H1 (cell line): ENCODE results near the gene SLC35F1. TPM values are rescaled to one million over a fixed set of nuclear protein-coding genes. Genes with fewer than 3 reads are reported as not detected.

Experiments
- CTCF ChIA-PET: fragments of 300-600 bp; sonication (Branson Sonifier 250); formaldehyde crosslinking; loops from one replicate; lab custom pipeline; 2021; ENCODE audit not compliant: partially characterized antibody; lab: Charles Lee
- POLR2A ChIA-PET: fragments of 300-600 bp; sonication (Branson Sonifier 250); formaldehyde crosslinking; loops from one replicate; lab custom pipeline; 2021; ENCODE audit warnings: inconsistent platforms; ENCODE audit not compliant: partially characterized antibody; lab: Charles Lee
- DNase-seq, 2 experiments: peaks; one replicate each; pipeline versions ENCODE4 v3.0.0 to v3.0.0-alpha.2; 2010 to 2022; ENCODE audit warnings: low spot score in 2 of 2, low read depth in 1 of 2, mixed read lengths in 1 of 2
- FAIRE-seq: peaks from 2 replicates; lab custom pipeline; 2011; peaks lifted over from hg19 to GRCh38; lab: Jason Lieb, UNC
- H2AFZ ChIP-seq: 2 replicates; pipeline ENCODE4 v1.8.1; 2012; ENCODE audit warnings: low read length, inconsistent platforms
- H2AK5ac ChIP-seq: 2 replicates; pipeline ENCODE4 v1.6.1; 2013; ENCODE audit warnings: low read depth, low read length
- H2BK120ac ChIP-seq: replicated peaks from 2 replicates; pipeline ENCODE3; 2013; ENCODE audit warnings: low read depth, low read length, inconsistent platforms
- H2BK12ac ChIP-seq: 2 replicates; pipeline ENCODE4 v1.6.1; 2013; ENCODE audit warnings: low read depth, low read length
- H2BK15ac ChIP-seq: 2 replicates; pipeline ENCODE4 v1.6.1; 2013; ENCODE audit warnings: low read length
- H2BK20ac ChIP-seq: 2 replicates; pipeline ENCODE4 v1.6.1; 2013; ENCODE audit warnings: low read length
- H2BK5ac ChIP-seq: 2 replicates; pipeline ENCODE4 v1.6.1; 2013; ENCODE audit warnings: low read depth, low read length
- H3K14ac ChIP-seq: 2 replicates; pipeline ENCODE4 v1.6.1; 2013; ENCODE audit warnings: inconsistent platforms; ENCODE audit not compliant: insufficient read length
- H3K18ac ChIP-seq: 2 replicates; pipeline ENCODE4 v1.6.1; 2013; ENCODE audit warnings: low read length; ENCODE audit errors: extremely low read depth
- H3K23ac ChIP-seq: 2 replicates; pipeline ENCODE4 v1.6.1; 2013; ENCODE audit warnings: inconsistent platforms; ENCODE audit not compliant: insufficient read length
- H3K23me2 ChIP-seq: 2 replicates; pipeline ENCODE4 v1.6.1; 2013; ENCODE audit warnings: low read depth, low read length
- H3K27ac ChIP-seq: 2 replicates; pipeline ENCODE4 v1.6.1; 2011; ENCODE audit warnings: low read depth, low read length, inconsistent platforms
- H3K27me3 ChIP-seq, 4 experiments: replicated peaks in 1 of 4; 1 replicate in 1 of 4; 2 replicates in 3 of 4; pipeline versions ENCODE4 v1.6.1 to v1.8.1; 2011 to 2013; ENCODE audit warnings: low read length in 3 of 4, mild to moderate bottlenecking in 3 of 4, inconsistent platforms in 2 of 4, mixed read lengths in 2 of 4, moderate library complexity in 1 of 4; ENCODE audit not compliant: control insufficient read depth in 3 of 4, insufficient read depth in 3 of 4; ENCODE audit errors: extremely low read depth in 1 of 4
- H3K36me3 ChIP-seq, 4 experiments: 2 replicates each; pipeline versions ENCODE4 v1.6.1 to v1.8.1; 2011 to 2013; ENCODE audit warnings: mild to moderate bottlenecking in 4 of 4, low read length in 3 of 4, moderate library complexity in 2 of 4, control low read depth in 1 of 4, inconsistent platforms in 1 of 4; ENCODE audit not compliant: insufficient read depth in 4 of 4, control insufficient read depth in 2 of 4
- H3K4ac ChIP-seq: replicated peaks from 2 replicates; pipeline ENCODE3; 2013; ENCODE audit warnings: low read length, low read depth, mixed read lengths, inconsistent platforms; ENCODE audit not compliant: insufficient read length
- H3K4me1 ChIP-seq, 4 experiments: replicated peaks in 1 of 4; 1 replicate in 1 of 4; 2 replicates in 3 of 4; pipeline versions ENCODE4 v1.6.1 to v1.8.1; 2011 to 2013; ENCODE audit warnings: low read length in 3 of 4, inconsistent platforms in 2 of 4, mixed read lengths in 1 of 4; ENCODE audit not compliant: insufficient read depth in 4 of 4, control insufficient read depth in 3 of 4
- H3K4me2 ChIP-seq, 2 experiments: 2 replicates each; pipeline versions ENCODE4 v1.6.1 to v1.8.1; 2011 to 2013; ENCODE audit warnings: low read depth in 2 of 2, low read length in 2 of 2, control low read depth in 1 of 2, inconsistent platforms in 1 of 2, mild to moderate bottlenecking in 1 of 2; ENCODE audit not compliant: insufficient read depth in 1 of 2
- H3K4me3 ChIP-seq, 4 experiments: fragments of 200-600, 300-600 bp in 1 of 4; sonication (generic), shearing (Covaris generic), sonication (Bioruptor Twin) in 1 of 4; 2 replicates each; pipeline versions ENCODE4 v1.5.1 to v1.8.1; 2011 to 2016; ENCODE audit warnings: low read length in 4 of 4, low read depth in 3 of 4, control low read depth in 2 of 4, inconsistent platforms in 2 of 4, mild to moderate bottlenecking in 2 of 4, mixed read lengths in 1 of 4, moderate library complexity in 1 of 4; ENCODE audit not compliant: insufficient read depth in 2 of 4; ENCODE audit errors: extremely low read depth in 1 of 4
- H3K56ac ChIP-seq: replicated peaks from 2 replicates; pipeline ENCODE3; 2013; ENCODE audit warnings: low read depth, mild to moderate bottlenecking, mixed read lengths, low read length, inconsistent platforms; ENCODE audit not compliant: insufficient read length
- H3K79me1 ChIP-seq: 2 replicates; pipeline ENCODE4 v1.6.1; 2013; ENCODE audit warnings: low read depth, low read length, control low read depth
- H3K79me2 ChIP-seq, 2 experiments: 2 replicates each; pipeline versions ENCODE4 v1.6.1 to v1.8.1; 2012 to 2013; ENCODE audit warnings: low read length in 2 of 2, mild to moderate bottlenecking in 2 of 2, inconsistent platforms in 1 of 2; ENCODE audit not compliant: insufficient read depth in 2 of 2, control insufficient read depth in 1 of 2
- H3K9ac ChIP-seq, 4 experiments: replicated peaks in 1 of 4; 1 replicate in 1 of 4; 2 replicates in 3 of 4; pipeline versions ENCODE4 v1.6.1 to v1.8.1; 2011 to 2013; ENCODE audit warnings: low read depth in 3 of 4, low read length in 3 of 4, control low read depth in 2 of 4, mild to moderate bottlenecking in 2 of 4, moderate library complexity in 2 of 4, inconsistent platforms in 1 of 4; ENCODE audit errors: extremely low read depth in 1 of 4
- H3K9me3 ChIP-seq, 2 experiments: 2 replicates each; pipeline versions ENCODE4 v1.6.1 to v1.8.1; 2012 to 2013; ENCODE audit warnings: mild to moderate bottlenecking in 2 of 2, moderate library complexity in 2 of 2, control low read depth in 1 of 2, inconsistent platforms in 1 of 2, low read depth in 1 of 2, low read length in 1 of 2, mixed read lengths in 1 of 2; ENCODE audit not compliant: insufficient read depth in 2 of 2
- H4K20me1 ChIP-seq, 2 experiments: replicated peaks in 1 of 2; 2 replicates each; pipeline versions ENCODE3 to v1.8.1; 2011 to 2013; ENCODE audit warnings: inconsistent platforms in 2 of 2, low read length in 2 of 2, mild to moderate bottlenecking in 1 of 2; ENCODE audit not compliant: insufficient read depth in 2 of 2, control insufficient read depth in 1 of 2
- H4K5ac ChIP-seq: 2 replicates; pipeline ENCODE4 v1.6.1; 2013; ENCODE audit warnings: low read length, low read depth, mixed read lengths, inconsistent platforms; ENCODE audit not compliant: insufficient read length
- H4K8ac ChIP-seq: 2 replicates; pipeline ENCODE4 v1.8.0; 2013; ENCODE audit warnings: mild to moderate bottlenecking, moderate library complexity, low read length, inconsistent platforms; ENCODE audit not compliant: insufficient read depth; ENCODE audit errors: extremely low read depth
- H4K91ac ChIP-seq: replicated peaks from 2 replicates; pipeline ENCODE3; 2013; ENCODE audit warnings: low read length, mixed read lengths, inconsistent platforms; ENCODE audit not compliant: insufficient read length
- BCL11A ChIP-seq, 2 experiments: IDR thresholded peaks; one replicate each; pipeline ENCODE4 v1.6.1; 2011; ENCODE audit warnings: low read depth in 2 of 2, low read length in 2 of 2, mild to moderate bottlenecking in 2 of 2
- CHD2 ChIP-seq: IDR thresholded peaks from 2 replicates; pipeline ENCODE4 v1.6.1; 2012; ENCODE audit warnings: low read length, improper control_type of control experiment
- EP300 ChIP-seq, 2 experiments: IDR thresholded peaks; 1 replicate in 1 of 2; 2 replicates in 1 of 2; pipeline ENCODE4 v1.6.1; 2011 to 2012; ENCODE audit warnings: low read depth in 2 of 2, low read length in 2 of 2, mild to moderate bottlenecking in 2 of 2, borderline replicate concordance in 1 of 2, inconsistent platforms in 1 of 2, moderate library complexity in 1 of 2
- RBBP5 ChIP-seq: IDR thresholded peaks from 2 replicates; pipeline ENCODE4 v1.7.1; 2012; ENCODE audit warnings: low read depth, mild to moderate bottlenecking, inconsistent platforms, low read length, moderate library complexity, borderline replicate concordance
- SRF ChIP-seq: IDR thresholded peaks from 2 replicates; pipeline ENCODE4 v1.6.1; 2011; ENCODE audit warnings: mild to moderate bottlenecking, low read depth, low read length, moderate library complexity
- SUZ12 ChIP-seq: fragments of 200-600 bp; sonication (generic); IDR thresholded peaks from 2 replicates; pipeline ENCODE4 v1.6.1; 2012; ENCODE audit warnings: mild to moderate bottlenecking, inconsistent platforms, low read length, moderate library complexity, mixed read lengths
- WGBS, 2 experiments: shearing (Covaris generic) in 1 of 2; methylation state at CpG; one replicate each; pipeline versions ENCODE4 v1.1.6 to v1.1.7; 2013 to 2015; ENCODE audit warnings: low lambda C conversion rate in 2 of 2, mixed read lengths in 2 of 2, inconsistent platforms in 1 of 2, low coverage in 1 of 2, missing lambda C conversion rate in 1 of 2; ENCODE audit not compliant: insufficient replicate concordance in 2 of 2, insufficient coverage in 1 of 2, insufficient read length in 1 of 2; ENCODE audit errors: extremely low coverage in 1 of 2, missing lambda C conversion rate in 1 of 2; 5-methylcytosine and 5-hydroxymethylcytosine counted together
- polyA plus RNA-seq, 7 experiments: library from polyadenylated mRNA; depleted of rRNA in 3 of 7; stranded (reverse) in 5 of 7; unstranded in 2 of 7; fragments of >200 nt in 5 of 7; fragments of 200-250 nt in 2 of 7; gene quantifications; 1 replicate in 5 of 7; 2 replicates in 1 of 7; 4 replicates in 1 of 7; pipeline versions ENCODE4 v1.2.1 to v1.2.3, GENCODE V29; 2011 to 2013; ENCODE audit warnings: missing spikeins in 2 of 7, mixed read lengths in 2 of 7
- total RNA-seq: library from RNA; stranded (reverse); fragmentation: NEBNext Ultra II Directional; extraction: Animal tissue kit (Norgen Biotek cat#: 25700); gene quantifications from 2 replicates; pipeline ENCODE4 v1.2.1, GENCODE V29; 2021
- TF ChIP-seq, protein P1 (sequence below): IDR thresholded peaks from 2 replicates; pipeline ENCODE4 v1.6.1; 2012; ENCODE audit warnings: low read length, inconsistent platforms

Gene SLC35F1
- total and polyA plus RNA-seq, 2 of the 8 experiments (the other 6 are each of a cell fraction or from before 2014, with no cell fraction given) = 7.0 to 10.0 TPM

DNA sequence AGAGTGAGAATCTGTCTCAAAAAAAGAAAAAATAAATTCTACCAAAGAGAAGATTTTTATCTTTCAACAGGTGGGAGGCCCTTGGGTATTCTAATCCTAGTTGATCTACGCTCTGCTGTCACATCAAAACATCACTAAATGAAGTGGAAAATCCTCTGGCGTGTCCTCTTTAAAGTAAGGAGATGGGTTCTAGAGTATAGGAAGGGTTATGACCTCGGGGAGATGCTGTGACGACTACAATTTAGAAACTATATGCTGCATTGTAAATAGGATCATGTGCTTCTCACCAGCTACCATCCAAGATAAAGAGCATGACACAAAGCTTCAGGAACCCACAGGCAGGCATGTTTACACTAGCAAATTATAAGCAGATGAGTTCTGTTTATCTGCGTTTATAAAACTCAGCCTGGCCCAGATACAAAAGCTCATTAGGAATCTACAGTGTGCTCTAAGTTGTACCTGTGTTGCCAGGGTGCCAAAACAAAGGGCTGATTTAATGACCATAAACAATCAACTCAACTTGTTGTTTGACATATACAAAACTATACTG is 443.9 kb downstream of the SLC35F1 start:
- POLR2A ChIA-PET = no interaction called here
- Histone ChIP-seq H2BK12ac (no peak overlapping the region), H4K91ac (no peak overlapping the region), H3K27ac (no peak overlapping the region), H3K27me3 (no peaks in the 10 kb centered on the region), H2AK5ac (no peak overlapping the region), H3K23ac (no peak overlapping the region), H3K9me3 (peaks cover 0 to 4% of the 10 kb centered on the region in 2 experiments; a peak in 1 of 4 replicates), H2BK15ac (no peak overlapping the region), H3K4me2 (no peak overlapping the region), H4K5ac (no peak overlapping the region), H3K14ac (no peak overlapping the region), H3K18ac (no peak overlapping the region), H3K9ac (no peak overlapping the region), H2BK5ac (no peak overlapping the region), H4K20me1 (no peaks in the 10 kb centered on the region), H3K79me2 (no peaks in the 10 kb centered on the region), H2BK20ac (no peak overlapping the region), H2AFZ (no peak overlapping the region), H3K4ac (no peak overlapping the region), H3K23me2 (no peaks in the 10 kb centered on the region), H3K79me1 (no peaks in the 10 kb centered on the region), H2BK120ac (no peak overlapping the region), H4K8ac (no peak overlapping the region), H3K36me3 (no peaks in the 10 kb centered on the region), H3K4me1 (no peaks in the 10 kb centered on the region), H3K4me3 (no peak overlapping the region), H3K56ac (no peak overlapping the region)
- FAIRE-seq (no peak), DNase-seq (no peak)
- 87% methylated on average over 5 of the region's 5 CpGs; no CpG with 5 or more reads in 1 of the 2 experiments for WGBS, 2 experiments
- TF ChIP-seq RBBP5 (no peak), CHD2 (no peak), BCL11A (IDR thresholded peaks at IDR 0.05; ENCODE audit: low read depth in 2 of 2, low read length in 2 of 2) (no peak), SRF (no peak), EP300 (IDR thresholded peaks at IDR 0.05; ENCODE audit: borderline replicate concordance in 1 of 2, low read depth in 2 of 2, low read length in 2 of 2) (no peak), SUZ12 (no peak)
- TF ChIP-seq, protein P1, sequence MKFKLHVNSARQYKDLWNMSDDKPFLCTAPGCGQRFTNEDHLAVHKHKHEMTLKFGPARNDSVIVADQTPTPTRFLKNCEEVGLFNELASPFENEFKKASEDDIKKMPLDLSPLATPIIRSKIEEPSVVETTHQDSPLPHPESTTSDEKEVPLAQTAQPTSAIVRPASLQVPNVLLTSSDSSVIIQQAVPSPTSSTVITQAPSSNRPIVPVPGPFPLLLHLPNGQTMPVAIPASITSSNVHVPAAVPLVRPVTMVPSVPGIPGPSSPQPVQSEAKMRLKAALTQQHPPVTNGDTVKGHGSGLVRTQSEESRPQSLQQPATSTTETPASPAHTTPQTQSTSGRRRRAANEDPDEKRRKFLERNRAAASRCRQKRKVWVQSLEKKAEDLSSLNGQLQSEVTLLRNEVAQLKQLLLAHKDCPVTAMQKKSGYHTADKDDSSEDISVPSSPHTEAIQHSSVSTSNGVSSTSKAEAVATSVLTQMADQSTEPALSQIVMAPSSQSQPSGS = no peak
- CTCF ChIA-PET = interaction anchor here (0.8 to 1.7 kb wide), 5 partner anchors 16 to 67 kb away, joined by 3 to 4 read pairs (median 3); no protein-coding TSS in a partner anchor
